K562 (cell line): ENCODE data around the gene ZFYVE19. TPM values are rescaled to one million over a fixed set of nuclear protein-coding genes. Genes with fewer than 3 reads are reported as not detected.

ENCODE experiments used
- ATAC-seq: fragments of 200-7000 bp; cut with Tn5 transposase; 3 replicates; pipeline ENCODE4 v1.9.1; 2020; ENCODE audit warnings: moderate library complexity
- BruUV-seq: library from RNA; stranded (reverse); fragments of 400-500 nt; replicated peaks from 2 replicates; lab custom pipeline; 2021; lab: Mats Ljungman, UMichigan
- CTCF ChIA-PET: fragments of 300-600 bp; formaldehyde crosslinking; extraction: SDS; loops from one replicate; lab custom pipeline; 2021; ENCODE audit warnings: low intra/inter-chr PET ratio; lab: Yijun Ruan, JAX
- POLR2A ChIA-PET: fragments of 300-600, 350-650 bp; sonication (Branson Sonifier 250); formaldehyde crosslinking; extraction: SDS; loops from one replicate; lab custom pipeline; 2021; ENCODE audit warnings: antibody characterized with exemption, inconsistent platforms; lab: Yijun Ruan, JAX
- DNase-seq, 4 experiments: peaks; one replicate each; pipeline versions ENCODE4 v3.0.0 to v3.0.0-alpha.2; 2011 to 2018; ENCODE audit warnings: low spot score in 3 of 4, mixed read lengths in 3 of 4; ENCODE audit errors: extremely low read depth in 1 of 4
- FAIRE-seq: peaks from 2 replicates; lab custom pipeline; 2011; peaks lifted over from hg19 to GRCh38; lab: Jason Lieb, UNC
- H2AFZ ChIP-seq: 2 replicates; pipeline ENCODE4 v1.6.0; 2011; ENCODE audit warnings: low read depth, low read length, control low read depth, inconsistent platforms
- H3K27ac ChIP-seq: fragments of 200-600 bp; 3 replicates; pipeline ENCODE4 v1.8.0; 2011; ENCODE audit warnings: low read depth, mild to moderate bottlenecking, control low read depth, inconsistent platforms, low read length, moderate library complexity, mixed read lengths; ENCODE audit errors: extremely low read depth
- H3K27me3 ChIP-seq, 2 experiments: fragments of 300-600 bp in 1 of 2; 2 replicates in 1 of 2; 3 replicates in 1 of 2; pipeline versions ENCODE4 v1.6.0 to v1.8.0; 2011; ENCODE audit warnings: inconsistent platforms in 2 of 2, low read length in 2 of 2, mild to moderate bottlenecking in 1 of 2, mixed read lengths in 1 of 2, moderate library complexity in 1 of 2; ENCODE audit not compliant: control insufficient read depth in 2 of 2, insufficient read depth in 2 of 2
- H3K36me3 ChIP-seq: fragments of 300-600 bp; 3 replicates; pipeline ENCODE4 v1.8.0; 2011; ENCODE audit warnings: mild to moderate bottlenecking, low read length, inconsistent platforms; ENCODE audit not compliant: control insufficient read depth, insufficient read depth
- H3K4me1 ChIP-seq, 2 experiments: fragments of 200-600 bp in 1 of 2; replicated peaks in 1 of 2; 2 replicates in 1 of 2; 3 replicates in 1 of 2; pipeline versions ENCODE4 v1.5.1 to v1.8.0; 2011; ENCODE audit warnings: inconsistent platforms in 2 of 2, low read length in 2 of 2, mild to moderate bottlenecking in 1 of 2, mixed read lengths in 1 of 2, moderate library complexity in 1 of 2; ENCODE audit not compliant: control insufficient read depth in 2 of 2, insufficient read depth in 2 of 2
- H3K4me2 ChIP-seq: 2 replicates; pipeline ENCODE4 v1.6.1; 2011; ENCODE audit warnings: low read length, control low read depth, inconsistent platforms, mixed read lengths; ENCODE audit not compliant: insufficient read depth
- H3K4me3 ChIP-seq: fragments of 200-600 bp; sonication (generic), shearing (Covaris generic); 2 replicates; pipeline ENCODE4 v1.5.1; 2016; ENCODE audit warnings: control low read depth, inconsistent platforms
- H3K79me2 ChIP-seq: fragments of 200-600 bp; 3 replicates; pipeline ENCODE4 v1.8.0; 2011; ENCODE audit warnings: low read length, inconsistent platforms; ENCODE audit not compliant: control insufficient read depth, insufficient read depth
- H3K9ac ChIP-seq, 2 experiments: 2 replicates each; pipeline versions ENCODE4 v1.6.0 to v1.6.1; 2011; ENCODE audit warnings: low read depth in 2 of 2, low read length in 2 of 2, control low read depth in 1 of 2, inconsistent platforms in 1 of 2, mild to moderate bottlenecking in 1 of 2, mixed read lengths in 1 of 2; ENCODE audit not compliant: insufficient read depth in 1 of 2
- H3K9me1 ChIP-seq: one replicate; pipeline ENCODE4 v1.6.0; 2011; ENCODE audit warnings: inconsistent platforms, mild to moderate bottlenecking, low read length, moderate library complexity; ENCODE audit not compliant: control insufficient read depth, insufficient read depth
- H3K9me3 ChIP-seq: replicated peaks from 2 replicates; pipeline ENCODE4 v1.5.1; 2011; ENCODE audit warnings: low read depth, low read length, inconsistent platforms; ENCODE audit not compliant: control insufficient read depth, insufficient read depth
- H4K20me1 ChIP-seq: replicated peaks from 2 replicates; pipeline ENCODE4 v1.6.1; 2011; ENCODE audit warnings: low read length, inconsistent platforms, mixed read lengths; ENCODE audit not compliant: control insufficient read depth, insufficient read depth
- ATF3 ChIP-seq, 2 experiments: fragments of 450-650 bp in 1 of 2; sonication (generic) in 1 of 2; formaldehyde crosslinking in 1 of 2; IDR thresholded peaks in 1 of 2; conservative IDR thresholded peaks in 1 of 2; 2 replicates each; pipeline versions ENCODE4 v1.6.1 to v1.8.1; 2016 to 2023; ENCODE audit warnings: mild to moderate bottlenecking in 2 of 2, moderate library complexity in 2 of 2, inconsistent platforms in 1 of 2, missing genetic modification reagents in 1 of 2
- CTBP1 ChIP-seq: fragments of 450-650 bp; IDR thresholded peaks from 2 replicates; pipeline ENCODE4 v1.6.1; 2016; ENCODE audit warnings: borderline replicate concordance
- FOSL1 ChIP-seq: fragments of 200-800 bp; sonication (Bioruptor generic); conservative IDR thresholded peaks from 2 replicates; pipeline ENCODE4 v1.6.1; 2016; ENCODE audit warnings: missing genetic modification characterization, missing compliant biosample characterization
- FOXK2 ChIP-seq, 2 experiments: fragments of 450-650 bp; IDR thresholded peaks in 1 of 2; conservative IDR thresholded peaks in 1 of 2; 2 replicates each; pipeline ENCODE4 v1.6.1; 2016; ENCODE audit warnings: low read depth in 2 of 2, mild to moderate bottlenecking in 1 of 2
- GTF2E2 ChIP-seq: fragments of 200-800 bp; sonication (Bioruptor generic); IDR thresholded peaks from 2 replicates; pipeline ENCODE4 v1.6.1; 2016; ENCODE audit warnings: missing genetic modification characterization, missing compliant biosample characterization
- JUND ChIP-seq, 2 experiments: IDR thresholded peaks; 2 replicates in 1 of 2; 3 replicates in 1 of 2; pipeline ENCODE4 v1.6.1; 2011; ENCODE audit warnings: borderline replicate concordance in 2 of 2, low read depth in 2 of 2, low read length in 2 of 2, improper control_type of control experiment in 1 of 2, missing biosample characterization in 1 of 2, missing genetic modification characterization in 1 of 2, missing genetic modification reagents in 1 of 2
- KLF10 ChIP-seq: fragments of 250-450 bp; sonication (Bioruptor Pico); IDR thresholded peaks from 2 replicates; pipeline ENCODE4 v1.6.1; 2021; ENCODE audit warnings: matching md5 sums
- NRF1 ChIP-seq, 2 experiments: fragments of 450-650 bp; IDR thresholded peaks in 1 of 2; conservative IDR thresholded peaks in 1 of 2; 2 replicates each; pipeline ENCODE4 v1.6.1; 2014; ENCODE audit warnings: mild to moderate bottlenecking in 2 of 2
- RFX7 ChIP-seq: fragments of 250-450 bp; sonication (Bioruptor Pico); IDR thresholded peaks from 2 replicates; pipeline ENCODE4 v1.5.1; 2021; ENCODE audit warnings: mild to moderate bottlenecking
- SPI1 ChIP-seq: IDR thresholded peaks from 2 replicates; pipeline ENCODE4 v1.6.1; 2011; ENCODE audit warnings: low read depth, low read length, control low read depth, borderline replicate concordance
- USF2 ChIP-seq: sonication (generic); formaldehyde crosslinking; IDR thresholded peaks from 2 replicates; pipeline ENCODE4 v1.5.0; 2020; ENCODE audit warnings: missing genetic modification reagents
- ZEB2 ChIP-seq: fragments of 450-650 bp; IDR thresholded peaks from 2 replicates; pipeline ENCODE4 v1.6.1; 2016
- WGBS: fragments of 100-300 bp; shearing (Covaris generic); methylation state at CpG from one replicate; pipeline ENCODE4 v1.1.6; 2016; ENCODE audit warnings: low coverage, mixed read lengths; ENCODE audit not compliant: insufficient coverage; ENCODE audit errors: missing lambda C conversion rate; 5-methylcytosine and 5-hydroxymethylcytosine counted together
- in situ Hi-C: fragments of 300-500 bp; cut with MboI; formaldehyde crosslinking; loops from 4 replicates; pipeline ENCODE4 v1.15.0; 2018; ENCODE audit warnings: inconsistent platforms, mixed read lengths
- intact Hi-C: fragments of 100-400 bp; cut with micrococcal nuclease; formaldehyde crosslinking; loops from 2 replicates; pipeline ENCODE4 v1.14.2; 2022
- polyA plus RNA-seq, 8 experiments: library from polyadenylated mRNA; depleted of rRNA in 4 of 8; stranded (reverse) in 5 of 8; unstranded in 3 of 8; fragments of >200 nt; fragmentation: Nextera tagmentation in 2 of 8; fragmentation: Illumina TruSeq in 1 of 8; extraction: Ambion mirVana in 2 of 8; extraction: Trizol in 1 of 8; gene quantifications; 2 replicates each; pipeline versions ENCODE4 v1.2.1 to v1.2.3, GENCODE V29; 2011 to 2014; ENCODE audit warnings: inconsistent platforms in 1 of 8, missing spikeins in 1 of 8
- total RNA-seq, 7 experiments: library from RNA; depleted of rRNA in 6 of 7; stranded (reverse); fragments of >200 nt in 6 of 7; fragmentation: Illumina TruSeq in 2 of 7; extraction: Trizol in 2 of 7; gene quantifications; 2 replicates each; pipeline versions ENCODE4 v1.2.1 to v1.2.3, GENCODE V29; 2011 to 2021; ENCODE audit warnings: low replicate concordance in 1 of 7

The ZFYVE19 gene
- total and polyA plus RNA-seq, 9 of the 15 experiments (the other 6 are each of a cell fraction or from before 2014, with no cell fraction given): 1.5 to 36.8 (median 19.9) TPM

DNA sequence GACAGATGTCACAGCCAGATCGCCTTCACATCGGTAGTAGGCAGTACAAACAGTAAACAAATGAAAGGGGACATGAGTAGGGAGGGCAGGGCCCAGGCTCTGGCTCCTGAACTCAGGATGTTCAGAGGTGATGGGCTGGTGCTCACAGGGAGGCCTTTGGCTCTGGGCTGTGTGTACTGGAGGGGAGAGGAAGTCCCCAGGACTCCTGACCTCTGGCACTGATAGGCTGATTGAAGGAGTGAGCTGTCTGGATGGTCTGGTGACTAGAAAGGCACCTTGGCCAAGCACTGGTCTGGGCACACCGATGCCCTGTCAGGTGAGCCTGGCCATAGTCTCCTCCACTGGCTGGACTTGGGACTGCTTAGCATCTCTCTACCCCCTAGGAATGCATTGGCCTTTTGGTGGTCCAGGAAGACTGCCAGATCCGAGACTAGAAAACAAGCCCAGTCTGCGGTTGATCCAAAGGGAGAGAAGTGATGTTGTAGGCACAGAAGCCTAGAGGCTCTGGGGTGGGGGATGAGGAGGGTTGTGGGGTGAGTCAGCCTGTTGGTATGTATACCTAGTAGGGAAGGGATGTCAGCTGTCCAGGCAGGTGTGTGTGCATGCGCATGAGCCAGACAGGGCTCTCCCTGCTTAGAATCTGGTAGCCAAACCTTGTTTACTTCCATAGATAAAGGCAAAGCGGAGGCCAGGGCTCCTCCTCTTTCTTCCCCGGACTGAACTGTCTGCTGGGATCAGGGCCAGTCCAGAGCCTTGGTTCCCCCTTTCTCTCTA is 38.8 kb downstream of the ZFYVE19 start:
- H3K9me3 ChIP-seq: no peaks in the 10 kb centered on the region
- no peak overlapping the region for H2AFZ ChIP-seq
- in situ Hi-C loops: no loop called here
- peak in 2 of 4 experiments; percentile 19 to 37 for DNase-seq
- ChIA-PET CTCF (interaction anchor here (0.8 kb wide), 1 partner anchor 355 kb away, joined by 3 read pairs; no protein-coding TSS in a partner anchor), POLR2A (no interaction called here)
- no peaks in the 10 kb centered on the region for H3K9me1 ChIP-seq
- H3K27me3 ChIP-seq: no peaks in the 10 kb centered on the region
- H3K9ac ChIP-seq: no peak overlapping the region; a peak in 1 of 4 replicates
- no peaks in the 10 kb centered on the region for H4K20me1 ChIP-seq
- no peaks in the 10 kb centered on the region for H3K36me3 ChIP-seq
- no TSS peak for BruUV-seq
- TF ChIP-seq SPI1 (peak; percentile 14; the same call in 1 of the 2 replicates), GTF2E2 (tag) (no peak), RFX7 (no peak), USF2 (CRISPR knock-in tag) (no peak), FOSL1 (tag) (peak; percentile 31; the same call in 1 of the 2 replicates), KLF10 (CRISPR knock-in tag) (no peak), FOXK2 (conservative IDR thresholded peaks at IDR 0.05 in 1 of 2, IDR thresholded peaks at IDR 0.05 in 1 of 2; ENCODE audit: low read depth in 2 of 2) (peak; percentile 72 to 80; a peak in 3 of 4 replicates), ATF3 (IDR thresholded peaks at IDR 0.05) (peak; percentile 45; the same call in 1 of the 2 replicates), ATF3 (CRISPR knock-in tag; conservative IDR thresholded peaks at IDR 0.05) (no peak), ZEB2 (peak; percentile 63; the same call in 1 of the 2 replicates), JUND (IDR thresholded peaks at IDR 0.05; ENCODE audit: borderline replicate concordance, low read depth, low read length) (peak; percentile 60), JUND (tag; IDR thresholded peaks at IDR 0.05; ENCODE audit: borderline replicate concordance, low read depth, low read length) (peak; percentile 50; the same call in 1 of the 3 replicates), CTBP1 (peak; percentile 33; the same call in 1 of the 2 replicates), NRF1 (conservative IDR thresholded peaks at IDR 0.05 in 1 of 2, IDR thresholded peaks at IDR 0.05 in 1 of 2) (peak; percentile 76 to 79)
- H3K4me3 ChIP-seq: no peak overlapping the region
- 60% methylated on average over 8 of the region's 8 CpGs for WGBS
- H3K4me1 ChIP-seq: peaks cover 29 to 41% of the 10 kb centered on the region in 2 experiments
- intact Hi-C loops: no loop called here
- no peak for FAIRE-seq
- ATAC-seq: no peak
- no peaks in the 10 kb centered on the region for H3K79me2 ChIP-seq
- H3K27ac ChIP-seq: no peak overlapping the region
- no peak overlapping the region; the same call in 1 of the 2 replicates for H3K4me2 ChIP-seq
